ENCODE measurements around the gene APOA5. TPM values are rescaled to one million over a fixed set of nuclear protein-coding genes. Genes with fewer than 3 reads are reported as not detected.
"Not testable (repeated sequence)": the region's sequence is repeated elsewhere in the genome, so short reads cannot be mapped to it uniquely, and the experiment has no call there.

APOA5 gene
- total RNA-seq, 2 experiments from 2014 or later = not detected

DNA sequence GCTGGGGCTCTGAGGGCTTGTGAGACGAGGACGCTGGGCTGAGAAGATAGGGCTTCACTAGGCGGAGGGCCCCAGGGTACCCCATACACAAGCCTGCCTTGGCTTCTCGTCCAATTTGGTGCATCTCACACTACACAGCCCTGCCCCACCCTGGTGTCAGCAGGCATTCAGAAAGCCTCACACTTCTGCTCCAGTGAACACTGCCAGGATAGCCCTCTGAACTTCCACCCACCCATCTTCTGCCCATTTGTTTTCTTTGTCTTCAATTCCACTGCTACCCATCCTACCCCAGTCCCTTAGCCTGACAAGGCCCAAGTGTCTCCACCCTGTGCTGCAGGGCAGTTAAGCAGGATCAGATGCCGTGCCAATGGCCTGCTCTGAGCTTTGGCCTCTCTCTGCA is 17.0 kb downstream of the APOA5 start:
- H3K9me3 Mint-ChIP-seq = no peaks in the 10 kb centered on the region
- H3K27ac Mint-ChIP-seq = no peak overlapping the region
- POLR2A ChIA-PET = no interaction called here
- H3K27me3 Mint-ChIP-seq = no peaks in the 10 kb centered on the region
- H3K4me3 Mint-ChIP-seq = no peak overlapping the region
- CTCF ChIA-PET = interaction anchor here (1.1 to 4.3 kb wide), 3 partner anchors 12 to 320 kb away, joined by 3 to 15 read pairs (median 3); no protein-coding TSS in a partner anchor
- peaks cover 42% of the 10 kb centered on the region for H3K36me3 Mint-ChIP-seq (ENCODE audit: low read depth)
- no peak for DNase-seq
- peaks cover 54% of the 10 kb centered on the region for H3K4me1 Mint-ChIP-seq

DNA sequence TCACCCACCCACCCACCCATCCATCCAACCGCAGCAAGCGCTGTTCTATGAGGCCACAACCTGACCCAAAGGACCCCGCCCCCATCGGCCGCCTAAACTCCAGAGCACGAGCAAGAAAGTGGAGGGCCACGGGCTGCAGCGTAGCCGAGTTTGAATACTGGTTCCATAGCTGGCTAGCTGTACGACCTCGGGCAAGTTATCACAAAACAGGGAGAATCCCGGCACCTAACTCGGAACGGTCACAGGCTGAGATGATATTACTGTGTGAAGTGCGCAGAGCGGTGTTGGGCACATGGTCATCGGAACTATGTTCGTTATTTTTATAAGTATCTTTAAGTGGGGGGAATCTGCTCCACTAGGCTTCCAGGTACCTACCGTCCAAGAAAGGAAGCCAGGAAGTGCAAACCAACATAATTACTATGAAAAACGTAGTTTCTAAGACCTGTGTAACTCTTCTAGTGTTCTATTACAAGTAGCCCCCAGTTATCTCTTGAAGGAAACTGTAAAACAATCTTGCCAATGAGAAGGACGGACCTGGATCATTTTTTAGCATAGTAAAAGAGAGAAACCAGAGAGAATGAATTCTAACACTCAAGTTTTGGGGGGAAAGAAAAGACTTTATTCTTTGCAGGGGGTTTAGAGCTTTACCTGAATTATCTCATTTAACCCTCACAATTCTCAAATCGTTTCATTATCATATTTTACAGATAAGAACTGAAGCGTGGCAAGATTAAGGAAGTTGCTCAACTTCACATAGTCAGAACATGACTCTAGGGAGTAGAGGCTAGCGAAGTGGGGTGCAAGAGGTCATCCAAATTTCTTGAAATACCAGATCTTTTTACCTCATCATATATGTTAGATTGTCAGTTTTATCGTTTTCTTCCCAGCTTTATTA is 18.2 kb downstream of the APOA5 start:
- Mint-ChIP-seq H3K4me1 (peaks cover 57% of the 10 kb centered on the region), H3K27me3 (no peaks in the 10 kb centered on the region), H3K4me3 (peak overlapping the region; percentile 98), H3K36me3 (ENCODE audit: low read depth) (peaks cover 39% of the 10 kb centered on the region), H3K9me3 (no peaks in the 10 kb centered on the region), H3K27ac (peak overlapping the region; percentile 97)
- ChIA-PET POLR2A (no interaction called here), CTCF (interaction anchor here (0.9 to 4.3 kb wide), 4 partner anchors 9 to 80 kb away, joined by 3 to 15 read pairs (median 4); no protein-coding TSS in a partner anchor)
- DNase-seq = no peak

DNA sequence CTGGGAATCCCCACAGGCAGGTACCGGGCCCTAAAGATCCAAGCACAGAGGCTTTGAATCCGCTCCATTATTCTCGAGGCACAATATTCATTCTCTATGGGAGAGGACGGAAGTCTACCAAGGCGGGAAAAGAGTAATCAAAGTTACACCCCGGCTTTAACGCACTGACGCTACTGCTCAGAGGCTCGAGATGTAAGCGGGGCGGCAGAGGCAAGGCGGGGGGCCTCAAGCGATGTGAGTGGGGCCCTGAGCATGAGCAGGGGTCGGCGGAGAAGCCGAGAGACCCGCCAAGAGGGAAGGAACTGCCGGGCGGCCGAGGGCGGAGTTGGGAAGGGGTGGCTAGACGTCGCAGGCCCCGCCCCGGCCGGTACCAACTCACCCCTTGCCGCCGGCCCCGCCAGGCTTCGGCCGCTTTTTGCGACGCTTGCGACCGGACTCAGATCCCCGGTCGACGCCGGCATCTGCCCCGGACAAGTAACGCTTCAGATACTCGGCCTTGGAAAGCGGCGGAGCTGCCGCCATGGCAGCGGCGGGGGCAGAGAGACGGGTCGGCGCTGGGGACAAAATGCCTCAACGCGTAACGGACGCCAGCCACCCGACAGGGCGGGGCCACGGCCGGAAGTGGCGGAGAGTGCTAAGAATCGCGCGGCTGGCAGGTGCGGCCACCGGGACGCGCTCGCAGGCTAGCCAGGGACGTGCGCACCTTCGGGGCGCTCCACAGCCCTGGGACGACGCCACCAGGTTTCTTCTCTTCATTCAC is 19.1 kb downstream of the APOA5 start, which contains the start of gene BUD13:
Gene BUD13, minus strand, starts transcription at position 545 of the 760 bp plus-strand sequence. Its CDS starts 23 bp downstream, at position 522.
- Mint-ChIP-seq H3K36me3 (ENCODE audit: low read depth) (peaks cover 33% of the 10 kb centered on the region), H3K4me3 (peak within 1 kb of the TSS; percentile 98), H3K27me3 (no peaks in the 10 kb centered on the region), H3K27ac (peak within 1 kb of the TSS; percentile 97), H3K4me1 (peaks cover 54% of the 10 kb centered on the region), H3K9me3 (no peaks in the 10 kb centered on the region)
- peak; percentile 94 for DNase-seq
- POLR2A ChIA-PET = no interaction called here
- CTCF ChIA-PET = interaction anchor here (0.9 to 4.3 kb wide), 4 partner anchors 9 to 81 kb away, joined by 3 to 15 read pairs (median 4); no protein-coding TSS in a partner anchor

DNA sequence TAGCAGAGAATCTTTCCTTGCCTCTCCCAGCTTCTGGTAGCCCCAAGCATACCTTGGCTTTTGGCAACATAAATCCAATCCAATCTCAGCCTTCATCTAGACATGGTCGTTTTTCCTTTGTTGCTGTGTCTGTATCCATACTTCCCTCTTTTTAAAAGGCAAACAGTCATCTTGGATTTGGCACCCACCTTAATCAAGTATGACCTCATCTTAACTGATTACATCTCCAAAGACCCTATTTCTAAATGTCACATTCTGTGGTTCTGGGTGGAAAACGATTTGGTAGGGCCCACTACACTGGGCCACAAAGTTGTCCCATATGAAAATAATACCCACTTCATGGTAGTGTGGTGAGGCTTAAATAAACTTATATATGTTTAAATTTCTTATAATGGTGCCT is 19.7 kb downstream of the APOA5 start:
- Mint-ChIP-seq H3K9me3 (no peaks in the 10 kb centered on the region), H3K4me1 (peaks cover 52% of the 10 kb centered on the region), H3K27ac (peak overlapping the region; percentile 97), H3K27me3 (no peaks in the 10 kb centered on the region), H3K36me3 (ENCODE audit: low read depth) (peaks cover 26% of the 10 kb centered on the region), H3K4me3 (peak overlapping the region; percentile 98)
- no peak for DNase-seq
- ChIA-PET POLR2A (no interaction called here), CTCF (interaction anchor here (0.9 to 4.3 kb wide), 6 partner anchors 8 to 81 kb away, joined by 3 to 15 read pairs (median 4); partner anchors contain the start of gene APOA5)

DNA sequence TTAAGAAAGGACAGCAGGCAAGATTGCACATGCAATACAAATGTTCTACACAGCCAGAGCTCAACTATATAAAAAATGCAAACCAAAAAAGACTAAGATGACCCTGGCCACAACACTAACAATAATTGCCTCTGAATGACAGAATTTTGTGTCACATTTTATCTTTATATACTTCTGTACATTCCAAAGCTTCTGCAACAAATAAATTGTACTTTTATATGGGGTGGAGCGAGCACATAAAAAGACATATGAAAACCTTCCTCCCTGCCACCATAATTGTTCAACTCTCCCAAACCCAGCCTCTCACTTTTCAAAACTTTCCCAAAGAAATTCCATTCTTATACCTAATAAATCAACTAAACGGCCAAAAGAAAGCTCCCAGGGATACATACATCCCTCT is 29.5 kb downstream of the APOA5 start:
- Mint-ChIP-seq H3K27me3 (no peaks in the 10 kb centered on the region), H3K4me3 (no peak overlapping the region), H3K27ac (no peak overlapping the region), H3K4me1 (peaks cover 7% of the 10 kb centered on the region), H3K9me3 (no peaks in the 10 kb centered on the region), H3K36me3 (ENCODE audit: low read depth) (peaks cover 55% of the 10 kb centered on the region)
- ChIA-PET POLR2A (interaction anchor here (0.6 kb wide), 1 partner anchor 19 kb away, joined by 6 read pairs; no protein-coding TSS in a partner anchor), CTCF (interaction anchor here (1.2 kb wide), 1 partner anchor 15 kb away, joined by 3 read pairs; no protein-coding TSS in a partner anchor)
- DNase-seq = no peak

DNA sequence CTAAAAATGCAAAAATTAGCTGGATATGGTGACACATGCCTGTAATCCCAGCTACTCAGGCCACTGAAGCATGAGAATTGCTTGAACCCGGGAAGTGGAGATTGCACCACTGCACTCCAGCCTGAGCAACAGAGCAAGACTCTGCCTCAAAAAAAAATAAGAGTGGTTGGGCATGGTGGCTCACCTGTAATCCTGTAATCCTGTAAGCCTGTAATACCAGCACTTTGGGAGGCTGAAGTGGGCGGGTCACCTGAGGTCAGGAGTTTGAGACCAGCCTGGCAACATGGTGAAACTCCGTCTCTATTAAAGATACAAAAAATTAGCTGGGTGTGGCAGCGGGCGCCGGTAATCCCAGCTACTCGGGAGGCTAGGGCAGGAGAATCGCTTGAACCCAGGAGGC is 35.6 kb downstream of the APOA5 start:
- peaks cover 56% of the 10 kb centered on the region for H3K36me3 Mint-ChIP-seq (ENCODE audit: low read depth)
- not testable (repeated sequence) for H3K4me1 Mint-ChIP-seq, H3K9me3 Mint-ChIP-seq

DNA sequence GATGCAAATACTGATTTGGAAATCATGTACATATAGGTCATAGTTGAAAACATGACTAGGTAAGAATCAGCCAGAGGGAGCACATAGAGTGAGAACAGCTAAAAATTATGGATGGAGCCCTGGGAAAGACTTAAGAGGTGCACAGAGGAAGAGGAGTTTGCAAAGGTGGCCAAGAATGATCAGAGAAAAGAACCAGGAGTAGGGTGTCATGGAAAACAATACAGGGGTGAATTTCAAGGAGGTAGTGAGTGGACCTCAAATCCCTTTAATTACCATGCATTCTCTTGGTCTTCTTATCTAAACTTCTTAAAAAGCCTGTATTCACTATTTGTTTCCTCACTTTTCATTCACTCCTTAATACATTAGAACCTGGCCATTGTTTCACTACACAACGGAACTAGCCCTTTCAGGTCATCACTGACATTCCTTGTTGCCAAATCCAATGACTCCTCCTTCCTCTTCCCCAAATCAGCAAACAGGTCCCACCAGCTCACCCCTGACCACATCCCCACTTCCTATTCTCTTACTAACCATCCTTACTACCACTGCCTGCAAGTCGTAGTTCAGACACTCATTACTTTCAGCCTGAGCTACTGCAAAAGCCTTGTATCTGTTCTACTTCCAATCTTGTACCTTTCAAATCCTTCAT is 41.5 kb downstream of the APOA5 start:
- no peak overlapping the region for H3K4me3 Mint-ChIP-seq
- ChIA-PET CTCF (interaction anchor here (1.2 to 2.0 kb wide), 6 partner anchors 9 to 356 kb away, joined by 3 to 9 read pairs (median 4); no protein-coding TSS in a partner anchor), POLR2A (no interaction called here)
- H3K4me1 Mint-ChIP-seq = no peaks in the 10 kb centered on the region
- peaks cover 33% of the 10 kb centered on the region for H3K36me3 Mint-ChIP-seq (ENCODE audit: low read depth)
- H3K9me3 Mint-ChIP-seq = no peaks in the 10 kb centered on the region
- H3K27ac Mint-ChIP-seq = no peak overlapping the region
- DNase-seq = no peak
- H3K27me3 Mint-ChIP-seq = no peaks in the 10 kb centered on the region

More for the DNA sequence above, 35.6 kb downstream of the APOA5 start:
- DNase-seq, H3K4me3 Mint-ChIP-seq, CTCF ChIA-PET, POLR2A ChIA-PET, H3K27me3 Mint-ChIP-seq, H3K27ac Mint-ChIP-seq: not testable (repeated sequence)

DNA sequence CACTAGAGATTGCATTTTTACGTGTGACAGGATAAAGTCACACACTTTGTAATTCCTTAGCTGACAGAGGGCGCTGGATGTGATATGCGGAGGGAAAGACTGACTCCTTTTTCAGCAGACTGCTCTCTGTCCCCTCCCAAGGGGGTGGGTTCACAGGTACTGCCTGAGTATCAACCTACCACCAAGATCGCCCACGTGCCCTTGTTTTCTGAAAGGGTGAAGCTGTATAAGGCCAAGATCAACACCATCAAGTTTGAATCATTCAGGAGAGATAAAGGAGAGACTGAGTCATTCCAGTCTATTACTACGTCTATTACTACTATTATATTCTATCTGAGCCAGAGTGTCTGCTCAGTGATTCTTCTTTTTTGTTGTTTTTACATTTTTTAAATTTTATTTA is 49.6 kb downstream of the APOA5 start:
- Mint-ChIP-seq H3K4me3 (no peak overlapping the region), H3K36me3 (ENCODE audit: low read depth) (peaks cover 7% of the 10 kb centered on the region), H3K27ac (no peak overlapping the region), H3K9me3 (no peaks in the 10 kb centered on the region), H3K4me1 (peaks cover 3% of the 10 kb centered on the region), H3K27me3 (no peaks in the 10 kb centered on the region)
- POLR2A ChIA-PET = no interaction called here
- DNase-seq = no peak
- CTCF ChIA-PET = interaction anchor here (1.1 to 1.8 kb wide), 2 partner anchors 9 kb away, joined by 4 to 6 read pairs; no protein-coding TSS in a partner anchor

DNA sequence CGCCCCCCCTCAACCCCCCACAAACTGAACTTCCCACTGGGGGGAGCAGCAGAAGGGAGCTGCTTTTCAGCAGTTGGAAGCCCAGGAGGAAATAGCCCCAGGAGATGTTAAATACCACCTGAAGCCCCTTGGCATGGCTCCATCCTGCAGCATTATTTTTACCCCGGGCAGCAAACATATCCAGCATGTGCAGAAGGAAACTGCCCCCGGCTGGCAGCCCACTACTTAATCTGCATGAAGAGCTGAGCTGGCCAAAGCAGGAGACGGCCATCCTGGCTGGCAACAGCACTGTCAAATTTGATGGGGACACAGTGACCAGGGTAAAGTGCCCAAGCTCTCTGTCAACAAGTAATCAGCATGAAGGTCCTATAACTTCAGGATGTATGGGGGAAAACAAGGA is 50.9 kb downstream of the APOA5 start:
- Mint-ChIP-seq H3K4me3 (no peak overlapping the region), H3K27me3 (no peaks in the 10 kb centered on the region), H3K4me1 (peaks cover 3% of the 10 kb centered on the region), H3K9me3 (no peaks in the 10 kb centered on the region), H3K27ac (no peak overlapping the region), H3K36me3 (ENCODE audit: low read depth) (peaks cover 4% of the 10 kb centered on the region)
- ChIA-PET CTCF (interaction anchor here (0.6 to 1.8 kb wide), 3 partner anchors 8 to 52 kb away, joined by 3 to 6 read pairs (median 3); no protein-coding TSS in a partner anchor), POLR2A (no interaction called here)
- DNase-seq = no peak

Other genes with a start within 250 kb of the APOA5 start
- 10 to 100 TPM; 37.5 to 39.9 TPM for gene BUD13, start 18.9 kb downstream of the APOA5 start, total RNA-seq
- gene ZPR1, start 3.9 kb downstream of the APOA5 start, total RNA-seq = 10 to 100 TPM; 55.9 to 58.3 TPM
- not detected for gene APOA4, start 31.4 kb upstream of the APOA5 start, total RNA-seq
- gene APOC3, start 38.0 kb upstream of the APOA5 start, total RNA-seq = not detected
- under 1 TPM; 0.23 to 0.25 TPM for gene APOA1, start 45.7 kb upstream of the APOA5 start, total RNA-seq

All from activated CD4-positive, alpha-beta T cell treated with anti-CD3 and anti-CD28 coated beads, Interleukin-2, amount 10 ng/mL, durations not matched to agents 7 days and 5 days (primary cell).